ENCODE results near the gene MYOCOS.
"Not testable (repeated sequence)": the region's sequence is repeated elsewhere in the genome, so short reads cannot be mapped to it uniquely, and the experiment has no call there.

The MYOCOS gene

DNA sequence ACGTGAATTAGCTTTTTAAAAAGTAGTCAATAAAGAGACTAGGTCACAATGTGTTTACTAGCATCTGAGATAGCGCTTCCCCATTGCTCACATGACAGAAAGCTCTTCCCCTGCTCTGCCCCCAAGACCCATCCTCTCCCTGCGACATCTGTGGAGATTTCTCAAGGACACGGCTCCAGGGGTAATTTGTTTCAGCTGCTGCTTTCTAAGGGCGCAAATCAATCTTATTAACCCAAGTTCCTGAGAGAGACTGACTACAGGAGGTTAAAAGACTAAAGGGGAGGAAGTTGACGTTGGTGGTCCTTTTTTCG, at the start of gene MYOCOS:
Gene MYOCOS (plus strand): TSS at position 92 of the 311 bp plus-strand sequence. CDS start 1,641 bp downstream, outside the sequence.
- H3K4me3 ChIP-seq (ENCODE audit: low read depth, low read length): no peak within 1 kb of the TSS

DNA sequence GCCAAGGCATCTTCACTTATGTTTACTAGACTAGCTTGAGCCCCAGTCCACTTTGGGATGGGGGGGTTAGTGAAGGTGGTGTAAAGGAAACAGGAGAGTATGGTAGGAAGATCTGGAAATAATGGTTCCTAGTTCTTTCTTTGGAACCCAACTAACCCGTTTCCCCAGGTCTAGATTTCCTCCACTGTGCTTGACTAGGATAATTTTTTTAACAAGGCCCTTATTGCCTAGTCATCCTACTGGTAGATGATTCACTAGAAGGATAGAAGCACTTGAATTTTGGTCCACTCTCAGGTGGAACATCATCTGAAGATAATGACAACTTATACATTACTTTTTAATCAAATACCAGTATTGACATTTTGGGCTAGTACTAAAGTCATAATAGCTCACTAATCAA, 45.9 kb upstream of the MYOCOS start:
- no peak overlapping the region for H3K4me3 ChIP-seq (ENCODE audit: low read depth, low read length)

DNA sequence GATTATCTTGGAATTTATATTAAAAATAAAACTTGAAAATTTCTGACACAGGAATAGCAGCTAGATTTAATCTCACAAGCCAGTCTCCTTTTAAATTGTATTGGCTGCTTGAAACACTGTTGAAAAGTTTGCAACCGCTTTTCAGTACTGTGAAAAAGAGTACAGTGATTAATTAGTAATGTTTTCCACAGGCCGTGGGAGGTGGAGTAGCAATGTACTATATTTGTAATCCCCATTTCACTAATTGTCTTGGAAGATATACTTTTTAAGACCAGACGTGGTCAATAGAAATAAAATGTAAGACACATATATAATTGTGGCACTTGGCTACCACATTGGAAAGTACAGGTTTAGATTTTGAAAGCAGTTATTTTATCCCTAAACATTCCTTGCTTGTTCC, 40.8 kb upstream of the MYOCOS start:
- H3K4me3 ChIP-seq (ENCODE audit: low read depth, low read length): no peak overlapping the region

- H3K4me3 ChIP-seq (ENCODE audit: low read depth, low read length): no peak overlapping the region
Measured at GRCh38 chr1:171581766-171582165, 40.3 kb upstream of the MYOCOS start.

- no peak overlapping the region for H3K4me3 ChIP-seq (ENCODE audit: low read depth, low read length)
Measured at GRCh38 chr1:171582589-171582988, 39.5 kb upstream of the MYOCOS start.

- H3K4me3 ChIP-seq (ENCODE audit: low read depth, low read length): no peak overlapping the region
Measured at GRCh38 chr1:171583591-171584201, 38.3 kb upstream of the MYOCOS start.

DNA sequence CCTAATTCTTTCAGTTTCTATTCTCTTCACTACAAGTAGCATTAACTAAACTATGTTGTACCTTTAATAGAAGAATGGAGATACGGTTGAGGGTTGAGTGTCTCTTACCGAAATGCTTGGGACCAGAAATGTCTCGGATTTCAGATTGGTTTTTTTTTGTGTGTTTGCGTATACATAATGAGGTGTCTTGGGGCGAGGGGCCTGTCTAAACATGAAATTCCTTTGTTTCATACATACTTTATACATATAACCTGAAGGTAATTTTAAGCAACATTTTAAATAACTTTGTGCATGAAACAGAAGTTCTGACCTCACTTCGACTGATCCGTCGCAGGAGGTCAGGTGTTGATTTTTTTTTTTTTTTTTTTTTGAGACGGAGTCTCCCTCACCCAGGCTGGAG, 36.3 kb upstream of the MYOCOS start:
- H3K4me3 ChIP-seq (ENCODE audit: low read depth, low read length): no peak overlapping the region

- H3K4me3 ChIP-seq (ENCODE audit: low read depth, low read length): no peak overlapping the region
Measured at GRCh38 chr1:171588230-171588629, 33.8 kb upstream of the MYOCOS start.

DNA sequence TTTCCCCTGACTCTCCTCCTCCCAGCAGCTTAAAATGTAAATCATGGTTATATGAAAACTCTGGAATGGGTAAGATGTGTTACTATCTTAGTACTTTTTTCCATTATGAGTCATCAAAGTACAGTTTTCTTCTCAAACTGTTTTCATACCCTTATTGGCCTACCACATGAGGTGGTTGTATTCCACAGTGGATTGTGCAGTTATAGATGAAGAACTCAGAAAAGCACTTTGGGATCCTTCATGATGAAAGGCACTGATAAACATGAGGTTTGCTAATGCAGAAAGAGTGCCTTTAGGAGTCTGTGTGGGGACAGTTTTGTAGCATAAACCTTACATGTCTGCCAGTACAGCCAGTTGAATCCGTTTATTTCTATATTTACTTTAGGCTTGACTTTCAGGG, 32.0 kb upstream of the MYOCOS start:
- no peak overlapping the region for H3K4me3 ChIP-seq (ENCODE audit: low read depth, low read length)

DNA sequence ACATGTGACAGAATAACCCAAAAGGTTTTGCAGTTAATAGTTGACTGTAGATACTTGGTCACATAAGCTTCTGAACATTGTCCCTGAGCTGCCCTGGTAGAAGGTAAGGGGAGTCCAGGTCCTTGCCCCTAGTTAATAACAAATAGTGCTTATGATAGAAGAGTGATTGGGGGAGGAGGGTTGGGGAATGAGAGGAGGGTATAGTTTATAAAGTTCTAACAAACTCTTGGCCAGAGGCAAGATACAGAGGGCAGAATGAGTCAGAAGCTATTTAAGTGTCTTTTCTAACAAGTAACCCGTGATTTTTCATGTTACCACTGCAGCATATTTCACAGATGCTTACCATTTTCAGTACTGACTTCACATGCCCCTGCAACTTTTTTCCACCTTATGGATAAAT, 26.7 kb upstream of the MYOCOS start:
- H3K4me3 ChIP-seq (ENCODE audit: low read depth, low read length): no peak overlapping the region

DNA sequence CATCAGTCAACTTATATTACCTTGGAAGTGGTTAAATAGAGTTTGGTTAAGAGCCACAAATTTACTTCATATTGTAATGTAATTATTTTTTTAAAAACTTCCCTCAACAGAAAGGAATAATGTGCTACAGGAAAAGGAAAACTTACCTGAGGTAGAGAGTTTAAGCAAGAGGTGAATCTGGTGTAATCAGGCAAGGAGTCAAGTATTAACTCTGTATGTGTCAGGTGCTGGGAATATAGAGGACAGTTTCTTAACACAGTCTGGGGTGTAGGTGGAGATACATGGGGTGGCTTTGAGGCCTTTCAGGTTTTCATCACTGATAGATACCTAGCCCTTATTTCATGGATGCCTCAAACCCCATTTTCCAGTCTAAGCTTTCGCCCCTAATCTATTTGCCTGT, 25.9 kb upstream of the MYOCOS start:
- H3K4me3 ChIP-seq (ENCODE audit: low read depth, low read length): no peak overlapping the region

- no peak overlapping the region for H3K4me3 ChIP-seq (ENCODE audit: low read depth, low read length)
Measured at GRCh38 chr1:171596705-171597104, 25.3 kb upstream of the MYOCOS start.

GRCh38 chr1:171597203-171597602, 24.8 kb upstream of the MYOCOS start:
- H3K4me3 ChIP-seq (ENCODE audit: low read depth, low read length): no peak overlapping the region

GRCh38 chr1:171600310-171600709, 21.7 kb upstream of the MYOCOS start:
- H3K4me3 ChIP-seq (ENCODE audit: low read depth, low read length): not testable (repeated sequence)

DNA sequence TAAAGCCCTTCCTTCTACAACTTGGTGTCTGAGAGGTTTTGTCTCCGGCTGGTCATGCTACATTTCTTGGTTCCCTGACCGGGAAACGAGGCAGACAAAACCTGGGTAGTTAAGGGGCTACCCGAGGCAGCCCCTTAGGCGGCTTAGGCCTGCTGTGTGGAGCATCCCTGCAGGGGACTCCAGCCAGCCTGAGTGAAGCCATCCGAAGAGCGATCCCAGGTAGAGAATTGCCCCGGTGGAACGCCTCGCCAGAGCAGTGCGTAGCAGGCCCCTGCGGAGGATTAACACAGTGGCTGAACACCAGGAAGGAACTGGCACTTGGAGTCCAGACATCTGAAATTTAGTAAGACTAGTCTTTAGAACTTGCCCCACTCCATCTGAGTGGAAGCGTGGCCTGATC, 21.2 kb upstream of the MYOCOS start:
- no peak overlapping the region for H3K4me3 ChIP-seq (ENCODE audit: low read depth, low read length)

GRCh38 chr1:171603042-171603441, 19.0 kb upstream of the MYOCOS start:
- H3K4me3 ChIP-seq (ENCODE audit: low read depth, low read length): not testable (repeated sequence)

GRCh38 chr1:171606402-171606941, 15.6 kb upstream of the MYOCOS start:
- no peak overlapping the region for H3K4me3 ChIP-seq (ENCODE audit: low read depth, low read length)

DNA sequence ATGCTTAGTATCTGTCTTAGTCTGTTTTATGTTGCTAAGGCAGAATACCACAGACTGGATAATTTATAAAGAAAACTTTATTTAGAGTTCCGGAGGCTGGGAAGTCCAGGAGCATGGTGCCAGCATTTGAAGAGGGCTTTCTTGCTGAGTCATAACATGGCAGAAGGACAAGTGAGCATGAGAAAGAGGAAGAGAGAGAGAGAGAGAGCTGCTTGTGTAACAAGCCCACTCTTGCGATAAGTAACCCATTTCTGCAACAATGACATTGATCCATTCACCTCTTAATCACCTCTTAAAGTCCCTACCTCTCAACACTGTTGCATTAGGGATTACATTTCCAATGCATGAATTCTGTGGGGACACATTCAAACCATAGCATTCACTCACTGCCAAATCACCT, 11.7 kb upstream of the MYOCOS start:
- H3K4me3 ChIP-seq (ENCODE audit: low read depth, low read length): no peak overlapping the region

GRCh38 chr1:171611306-171611705, 10.7 kb upstream of the MYOCOS start:
- no peak overlapping the region for H3K4me3 ChIP-seq (ENCODE audit: low read depth, low read length)

DNA sequence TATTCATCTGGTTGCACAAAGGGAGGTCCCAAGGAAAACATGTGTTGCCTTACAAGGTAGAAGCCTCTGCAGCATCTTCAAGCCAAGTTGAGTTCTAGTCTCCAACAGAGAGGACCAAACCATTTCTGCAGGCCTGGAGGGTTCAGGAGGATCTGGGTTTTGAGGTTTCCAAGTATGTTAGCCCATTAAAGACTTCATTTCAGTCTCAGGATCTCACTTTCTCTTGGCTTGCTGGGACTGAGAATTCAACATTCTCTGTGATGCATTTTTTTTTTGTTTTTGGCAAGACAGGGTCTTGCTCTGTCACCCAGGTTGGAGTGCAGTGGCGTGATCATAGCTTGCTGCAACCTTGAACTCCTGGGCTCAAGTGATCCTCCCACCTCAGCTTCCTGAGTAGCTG, 8.8 kb upstream of the MYOCOS start:
- H3K4me3 ChIP-seq (ENCODE audit: low read depth, low read length): no peak overlapping the region

- not testable (repeated sequence) for H3K4me3 ChIP-seq (ENCODE audit: low read depth, low read length)
Measured at GRCh38 chr1:171615122-171615906, 6.7 kb upstream of the MYOCOS start.

GRCh38 chr1:171616586-171616985, 5.5 kb upstream of the MYOCOS start:
- H3K4me3 ChIP-seq (ENCODE audit: low read depth, low read length): no peak overlapping the region
